IMR-90 (cell line): ENCODE results near the gene CLBA1. TPM values are rescaled to one million over a fixed set of nuclear protein-coding genes. Genes with fewer than 3 reads are reported as not detected.

Source experiments
- ATAC-seq: fragments of 200-7000 bp; cut with Tn5 transposase; 2 replicates; pipeline ENCODE4 v1.9.1; 2020; ENCODE audit warnings: low read depth, mild to moderate bottlenecking, moderate library complexity
- BruUV-seq: library from RNA; stranded (reverse); fragments of 400-500 nt; replicated peaks from 2 replicates; lab custom pipeline; 2021; lab: Mats Ljungman, UMichigan
- CTCF ChIA-PET: fragments of 300-600 bp; formaldehyde crosslinking; extraction: SDS; loops from one replicate; lab custom pipeline; 2021; ENCODE audit warnings: antibody characterized with exemption; lab: Yijun Ruan, JAX
- POLR2A ChIA-PET: fragments of 300-600 bp; sonication (Branson Sonifier 250); formaldehyde crosslinking; loops from one replicate; lab custom pipeline; 2022; ENCODE audit warnings: antibody characterized with exemption; ENCODE audit not compliant: unreplicated experiment; lab: Charles Lee
- DNase-seq: peaks from one replicate; pipeline ENCODE4 v3.0.0; 2013
- H2AFZ ChIP-seq: replicated peaks from 2 replicates; pipeline ENCODE3; 2013; ENCODE audit warnings: low read length, mild to moderate bottlenecking; ENCODE audit not compliant: poor library complexity
- H2AK5ac ChIP-seq: 2 replicates; pipeline ENCODE4 v1.6.1; 2013; ENCODE audit warnings: low read depth, low read length, inconsistent platforms
- H2AK9ac ChIP-seq: replicated peaks from 2 replicates; pipeline ENCODE3; 2013; ENCODE audit warnings: mild to moderate bottlenecking, low read depth, low read length, moderate library complexity; ENCODE audit not compliant: poor library complexity
- H2BK120ac ChIP-seq: 2 replicates; pipeline ENCODE4 v1.6.1; 2013; ENCODE audit warnings: low read depth, low read length, inconsistent platforms
- H2BK15ac ChIP-seq: 3 replicates; pipeline ENCODE4 v1.6.1; 2013; ENCODE audit warnings: low read depth, low read length, inconsistent platforms
- H2BK20ac ChIP-seq: 2 replicates; pipeline ENCODE4 v1.6.1; 2013; ENCODE audit warnings: low read depth, mild to moderate bottlenecking, inconsistent platforms, low read length, moderate library complexity
- H2BK5ac ChIP-seq: 2 replicates; pipeline ENCODE4 v1.6.1; 2013; ENCODE audit warnings: mild to moderate bottlenecking, low read depth, low read length, inconsistent platforms; ENCODE audit not compliant: poor library complexity, severe bottlenecking
- H3K14ac ChIP-seq: replicated peaks from 2 replicates; pipeline ENCODE4 v1.6.1; 2013; ENCODE audit warnings: low read depth, low read length, inconsistent platforms
- H3K18ac ChIP-seq: 2 replicates; pipeline ENCODE4 v1.6.1; 2013; ENCODE audit warnings: low read depth, low read length, control low read depth
- H3K23ac ChIP-seq: 2 replicates; pipeline ENCODE4 v1.6.1; 2013; ENCODE audit warnings: low read depth, low read length, inconsistent platforms
- H3K27ac ChIP-seq: 2 replicates; pipeline ENCODE4 v1.5.1; 2013; ENCODE audit warnings: mild to moderate bottlenecking, control low read depth, low read length; ENCODE audit not compliant: insufficient read depth
- H3K27me3 ChIP-seq: 2 replicates; pipeline ENCODE4 v1.6.1; 2013; ENCODE audit warnings: low read length; ENCODE audit not compliant: control insufficient read depth, insufficient read depth
- H3K36me3 ChIP-seq: 2 replicates; pipeline ENCODE4 v1.6.1; 2013; ENCODE audit warnings: low read length, mixed read lengths; ENCODE audit not compliant: control insufficient read depth, insufficient read depth
- H3K4ac ChIP-seq: 2 replicates; pipeline ENCODE4 v1.6.1; 2013; ENCODE audit warnings: low read depth, low read length, inconsistent platforms
- H3K4me1 ChIP-seq: 2 replicates; pipeline ENCODE4 v1.6.1; 2013; ENCODE audit warnings: low read length, mixed read lengths; ENCODE audit not compliant: control insufficient read depth, insufficient read depth
- H3K4me2 ChIP-seq: 2 replicates; pipeline ENCODE4 v1.6.1; 2013; ENCODE audit warnings: low read depth, mild to moderate bottlenecking, control low read depth, low read length, moderate library complexity
- H3K4me3 ChIP-seq: 2 replicates; pipeline ENCODE4 v1.5.1; 2013; ENCODE audit warnings: low read depth, mild to moderate bottlenecking, control low read depth, low read length, moderate library complexity; ENCODE audit not compliant: insufficient read depth
- H3K56ac ChIP-seq: 2 replicates; pipeline ENCODE4 v1.6.1; 2013; ENCODE audit warnings: low read length, inconsistent platforms; ENCODE audit not compliant: insufficient read depth; ENCODE audit errors: extremely low read depth
- H3K79me1 ChIP-seq, 2 experiments: 2 replicates each; pipeline ENCODE4 v1.6.1; 2013; ENCODE audit warnings: low read length in 2 of 2, inconsistent platforms in 1 of 2, low read depth in 1 of 2
- H3K9ac ChIP-seq: 2 replicates; pipeline ENCODE4 v1.6.1; 2013; ENCODE audit warnings: low read depth, low read length, control low read depth
- H3K9me1 ChIP-seq: 2 replicates; pipeline ENCODE4 v1.6.1; 2013; ENCODE audit warnings: low read length, inconsistent platforms; ENCODE audit not compliant: insufficient read depth
- H3K9me3 ChIP-seq: 2 replicates; pipeline ENCODE4 v1.6.1; 2013; ENCODE audit warnings: low read length; ENCODE audit not compliant: control insufficient read depth, insufficient read depth
- H4K20me1 ChIP-seq: 2 replicates; pipeline ENCODE4 v1.6.1; 2013; ENCODE audit warnings: low read length, inconsistent platforms; ENCODE audit not compliant: insufficient read depth
- H4K5ac ChIP-seq: 2 replicates; pipeline ENCODE4 v1.6.1; 2013; ENCODE audit warnings: mild to moderate bottlenecking, low read depth, low read length, control low read depth
- H4K8ac ChIP-seq, 2 experiments: 2 replicates each; pipeline ENCODE4 v1.6.1; 2013; ENCODE audit warnings: low read depth in 2 of 2, low read length in 2 of 2, control low read depth in 1 of 2, inconsistent platforms in 1 of 2
- H4K91ac ChIP-seq: 2 replicates; pipeline ENCODE4 v1.6.1; 2013; ENCODE audit warnings: low read depth, low read length, inconsistent platforms; ENCODE audit not compliant: insufficient read depth
- CEBPB ChIP-seq: IDR thresholded peaks from 2 replicates; pipeline ENCODE4 v1.6.1; 2012; ENCODE audit warnings: low read depth, low read length, improper control_type of control experiment
- CHD1 ChIP-seq: IDR thresholded peaks from 2 replicates; pipeline ENCODE4 v1.6.1; 2012; ENCODE audit warnings: low read depth, low read length, improper control_type of control experiment
- MXI1 ChIP-seq: IDR thresholded peaks from 2 replicates; pipeline ENCODE4 v1.6.1; 2012; ENCODE audit warnings: low read depth, mild to moderate bottlenecking, low read length, moderate library complexity, borderline replicate concordance
- NFE2L2 ChIP-seq: fragments of 150-350 bp; IDR thresholded peaks from 2 replicates; pipeline ENCODE4 v1.6.1; 2016; ENCODE audit warnings: low read depth, mild to moderate bottlenecking, low read length
- RAD21 ChIP-seq: IDR thresholded peaks from 2 replicates; pipeline ENCODE4 v1.6.1; 2012; ENCODE audit warnings: low read length, improper control_type of control experiment
- RCOR1 ChIP-seq: IDR thresholded peaks from 2 replicates; pipeline ENCODE4 v1.6.1; 2012; ENCODE audit warnings: mild to moderate bottlenecking, low read length, improper control_type of control experiment; ENCODE audit not compliant: insufficient replicate concordance
- RFX5 ChIP-seq: IDR thresholded peaks from 2 replicates; pipeline ENCODE4 v1.8.0; 2012; ENCODE audit warnings: low read depth, mild to moderate bottlenecking, low read length, moderate library complexity
- SMC3 ChIP-seq: fragments of 150-350 bp; IDR thresholded peaks from 2 replicates; pipeline ENCODE4 v1.6.1; 2016; ENCODE audit warnings: low read depth, mild to moderate bottlenecking, antibody characterized with exemption, low read length, moderate library complexity
- USF2 ChIP-seq: fragments of 150-350 bp; IDR thresholded peaks from 2 replicates; pipeline ENCODE4 v1.6.1; 2017; ENCODE audit warnings: mild to moderate bottlenecking, antibody characterized with exemption, low read length, low read depth
- WGBS, 2 experiments: methylation state at CpG; one replicate each; pipeline versions ENCODE4 v1.1.5 to v1.1.7; 2013; ENCODE audit warnings: missing lambda C conversion rate in 2 of 2; ENCODE audit not compliant: insufficient read length in 1 of 2; ENCODE audit errors: extremely low coverage in 2 of 2; 5-methylcytosine and 5-hydroxymethylcytosine counted together
- dilution Hi-C: fragments of 300-500 bp; cut with HindIII; formaldehyde crosslinking; loops from one replicate; pipeline ENCODE4 v1.14.3; 2018; ENCODE audit warnings: low sequenced_read_pairs; ENCODE audit not compliant: unreplicated experiment
- in situ Hi-C: fragments of 300-500 bp; cut with MboI; formaldehyde crosslinking; loops from 3 replicates; pipeline ENCODE4 v1.14.3; 2019; ENCODE audit warnings: low sequenced_read_pairs, inconsistent platforms, mixed read lengths
- intact Hi-C: fragments of 100-400 bp; cut with micrococcal nuclease; formaldehyde crosslinking; loops from 2 replicates; pipeline ENCODE4 v1.10.0; 2022
- polyA plus RNA-seq, 3 experiments: library from polyadenylated mRNA; depleted of rRNA; stranded (reverse); fragments of >200 nt; gene quantifications; 2 replicates each; pipeline ENCODE4 v1.2.3, GENCODE V29; 2012; ENCODE audit warnings: low replicate concordance in 1 of 3
- total RNA-seq: library from RNA; depleted of rRNA; stranded (reverse); fragments of >200 nt; gene quantifications from 2 replicates; pipeline ENCODE4 v1.2.3, GENCODE V29; 2012

CLBA1 gene
- total and polyA plus RNA-seq, 2 of the 4 experiments (the other 2 are of a cell fraction): 2.7 to 6.2 TPM

- peak overlapping the region; percentile 9 for H2BK5ac ChIP-seq
- BruUV-seq: no TSS peak
- no peak overlapping the region for H2BK15ac ChIP-seq
- H3K4me1 ChIP-seq: peaks cover 9% of the 10 kb centered on the region; the same call in 1 of the 2 replicates
- H3K23ac ChIP-seq: 0 out of 2 replicates have a peak overlapping the region, but pooled peaks have one; percentile 5
- in situ Hi-C loops (no loop called here), dilution Hi-C loops (no loop called here), intact Hi-C loops (no loop called here)
- H3K36me3 ChIP-seq: no peaks in the 10 kb centered on the region
- no peak overlapping the region for H3K56ac ChIP-seq
- 0 out of 2 replicates have a peak, but pooled peaks have one; percentile 5 for ATAC-seq
- H3K27ac ChIP-seq: no peak overlapping the region
- ChIA-PET CTCF (interaction anchor here (0.6 kb wide), 1 partner anchor 69 kb away, joined by 3 read pairs; no protein-coding TSS in a partner anchor), POLR2A (no interaction called here)
- H3K4me2 ChIP-seq: no peak overlapping the region; the same call in 1 of the 2 replicates
- H3K9me3 ChIP-seq: no peaks in the 10 kb centered on the region
- H2AK9ac ChIP-seq: peak overlapping the region; percentile 3
- DNase-seq: peak; percentile 42
- H3K9ac ChIP-seq: no peak overlapping the region
- no peak overlapping the region for H4K5ac ChIP-seq
- peaks cover 10% of the 10 kb centered on the region for H3K9me1 ChIP-seq
- peak overlapping the region; percentile 64 for H3K14ac ChIP-seq
- peak overlapping the region; percentile 79; the same call in 1 of the 2 replicates for H2BK120ac ChIP-seq
- H3K18ac ChIP-seq: peak overlapping the region; percentile 42; the same call in 1 of the 2 replicates
- H4K91ac ChIP-seq: no peak overlapping the region
- no peak for TF ChIP-seq NFE2L2
- no peak; the same call in 1 of the 2 replicates for TF ChIP-seq USF2
- TF ChIP-seq CEBPB: no peak
- TF ChIP-seq RFX5: no peak
- no peak for TF ChIP-seq SMC3
- no peak for TF ChIP-seq CHD1
- no peak for TF ChIP-seq MXI1
- TF ChIP-seq RAD21: no peak
- no peak for TF ChIP-seq RCOR1
- peak overlapping the region; percentile 43; the same call in 1 of the 2 replicates for H2AK5ac ChIP-seq
- no peaks in the 10 kb centered on the region for H3K79me1 ChIP-seq
- H4K8ac ChIP-seq: no peak overlapping the region; a peak in 1 of 4 replicates
- 86 to 100% methylated on average over 1 of the region's 12 CpGs for WGBS, 2 experiments
- H4K20me1 ChIP-seq: no peaks in the 10 kb centered on the region
- H3K27me3 ChIP-seq: peaks cover under 1% of the 10 kb centered on the region; the same call in 1 of the 2 replicates
- H3K4me3 ChIP-seq: no peak overlapping the region
- H2BK20ac ChIP-seq: peak overlapping the region; percentile 50; the same call in 1 of the 2 replicates
- peak overlapping the region; percentile 39 for H2AFZ ChIP-seq
- peak overlapping the region; percentile 61 for H3K4ac ChIP-seq
These were observed 42.8 kb downstream of the CLBA1 start for GRCh38 chr14:105028251-105028927.
